Hepatic stellate cell (primary cell): ENCODE results near the gene IGFBP4.
A peak's percentile ranks its signal among the peaks of the same experiment; 100 is the strongest.
"Not testable (repeated sequence)": the region's sequence is repeated elsewhere in the genome, so short reads cannot be mapped to it uniquely, and the experiment has no call there.

Experiments used
- DNase-seq: peaks from one replicate; pipeline ENCODE4 v3.0.0; 2011; ENCODE audit warnings: low spot score

IGFBP4 gene

DNA sequence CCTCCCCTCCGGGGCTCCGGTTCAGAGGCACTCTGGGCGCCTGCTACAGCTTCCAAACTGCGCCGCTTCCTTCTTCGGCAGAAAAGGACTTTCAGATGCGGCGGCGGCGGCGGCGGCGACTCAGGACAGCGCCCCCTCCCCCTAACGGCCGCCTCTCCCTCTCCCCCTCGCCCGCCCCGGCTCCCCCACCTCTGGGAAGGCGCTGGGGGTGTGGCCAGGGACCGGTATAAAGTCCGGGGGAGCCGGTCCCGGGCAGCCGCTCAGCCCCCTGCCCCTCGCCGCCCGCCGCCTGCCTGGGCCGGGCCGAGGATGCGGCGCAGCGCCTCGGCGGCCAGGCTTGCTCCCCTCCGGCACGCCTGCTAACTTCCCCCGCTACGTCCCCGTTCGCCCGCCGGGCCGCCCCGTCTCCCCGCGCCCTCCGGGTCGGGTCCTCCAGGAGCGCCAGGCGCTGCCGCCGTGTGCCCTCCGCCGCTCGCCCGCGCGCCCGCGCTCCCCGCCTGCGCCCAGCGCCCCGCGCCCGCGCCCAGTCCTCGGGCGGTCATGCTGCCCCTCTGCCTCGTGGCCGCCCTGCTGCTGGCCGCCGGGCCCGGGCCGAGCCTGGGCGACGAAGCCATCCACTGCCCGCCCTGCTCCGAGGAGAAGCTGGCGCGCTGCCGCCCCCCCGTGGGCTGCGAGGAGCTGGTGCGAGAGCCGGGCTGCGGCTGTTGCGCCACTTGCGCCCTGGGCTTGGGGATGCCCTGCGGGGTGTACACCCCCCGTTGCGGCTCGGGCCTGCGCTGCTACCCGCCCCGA is at the start of gene IGFBP4:
IGFBP4 (plus strand) TSS at position 255 of the 792 bp plus-strand sequence; CDS start at position 541, 286 bp downstream.
- peak; percentile 84 for DNase-seq

DNA sequence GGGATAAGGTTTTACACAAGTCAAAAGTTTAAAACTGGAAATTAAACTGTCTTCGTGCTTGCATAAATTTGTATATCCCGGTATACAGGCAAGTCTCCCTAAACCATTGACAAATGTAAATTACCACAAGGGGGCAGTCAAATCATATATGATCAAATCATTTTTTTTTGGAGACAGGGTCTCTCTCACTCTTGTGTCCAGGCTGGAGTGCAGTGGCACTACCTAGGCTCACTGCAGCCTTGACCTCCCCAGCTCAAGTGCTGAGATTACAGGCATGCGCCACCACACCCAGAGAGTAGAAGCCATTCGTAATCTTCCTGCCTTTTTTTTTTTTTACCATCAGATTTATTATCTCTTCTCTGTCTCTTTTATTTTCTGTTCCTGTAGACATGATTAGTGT is 44.1 kb upstream of the IGFBP4 start:
- DNase-seq, result peak; percentile 29

DNA sequence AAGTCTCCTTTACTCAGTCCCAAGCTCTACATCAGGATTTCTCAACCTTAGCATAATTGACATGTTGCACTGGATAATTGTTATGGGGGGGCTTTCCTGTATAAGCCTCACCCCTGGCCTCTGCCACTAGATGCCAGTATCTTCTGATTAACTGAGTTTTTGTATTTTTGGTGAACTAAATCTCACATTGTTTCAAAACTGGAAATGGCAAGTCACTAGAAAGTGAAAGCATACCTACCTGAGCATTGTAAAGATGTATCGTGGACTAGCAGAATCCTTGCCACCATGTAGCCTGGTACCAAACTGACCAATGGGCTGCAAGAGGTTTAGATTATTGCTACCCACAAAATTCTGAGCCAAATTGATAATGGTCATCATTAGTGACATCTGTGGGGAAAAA is 40.6 kb upstream of the IGFBP4 start:
- DNase-seq, result no peak

DNA sequence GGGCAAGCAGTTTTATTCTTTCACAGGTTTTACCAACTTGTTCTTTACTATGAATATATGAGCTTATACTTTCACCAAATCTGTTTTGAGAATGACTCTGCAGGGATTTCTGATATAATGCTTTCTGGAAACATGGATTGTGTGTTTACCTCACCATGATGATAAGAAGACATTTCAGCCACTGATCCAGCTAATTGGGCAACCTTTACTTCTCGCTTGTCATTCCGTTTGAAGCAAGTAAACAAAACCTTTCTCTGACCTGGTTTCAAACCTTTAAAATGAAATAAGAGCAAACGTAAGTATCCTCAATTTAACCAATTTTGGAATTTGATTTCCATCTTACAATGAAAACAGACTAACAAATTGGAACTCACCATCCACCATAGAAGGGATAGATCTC is 39.2 kb upstream of the IGFBP4 start:
- no peak for DNase-seq

DNA sequence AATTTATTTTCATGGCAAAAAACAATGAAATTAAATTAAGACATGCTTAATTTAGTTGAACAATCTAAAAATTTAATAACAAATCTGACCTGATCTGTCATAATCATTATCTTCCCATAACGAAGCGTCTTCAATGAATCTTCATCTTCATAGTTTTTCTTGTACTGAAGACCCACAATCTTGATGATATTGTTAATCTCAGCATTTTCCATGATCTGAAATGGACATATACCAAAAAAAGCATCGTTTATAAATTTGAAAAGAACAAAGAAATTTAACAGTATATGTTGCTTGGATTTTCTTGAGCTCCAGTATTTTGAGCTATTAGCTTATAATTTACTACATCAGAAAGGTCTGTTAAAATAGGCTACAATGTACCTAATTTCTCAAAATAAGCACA is 35.8 kb upstream of the IGFBP4 start:
- DNase-seq, result no peak

DNA sequence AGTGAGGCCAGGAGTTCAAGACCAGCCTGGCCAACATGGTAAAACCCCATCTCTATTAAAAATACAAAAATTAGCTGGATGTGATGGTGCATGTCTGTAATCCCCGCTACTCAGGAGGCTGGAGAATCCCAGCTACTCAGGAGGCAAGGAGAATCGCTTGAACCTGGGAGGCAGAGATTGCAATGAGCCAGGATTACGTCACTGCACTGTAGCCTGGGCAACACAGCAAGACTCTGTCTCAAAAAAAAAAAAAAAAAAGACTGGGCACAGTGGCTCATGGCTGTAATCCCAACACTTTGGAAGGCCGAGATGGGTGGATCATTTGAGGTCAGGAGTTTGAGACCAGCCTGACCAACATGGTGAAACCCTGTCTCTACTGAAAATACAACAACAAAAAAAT is 33.7 kb upstream of the IGFBP4 start:
- not testable (repeated sequence) for DNase-seq

DNA sequence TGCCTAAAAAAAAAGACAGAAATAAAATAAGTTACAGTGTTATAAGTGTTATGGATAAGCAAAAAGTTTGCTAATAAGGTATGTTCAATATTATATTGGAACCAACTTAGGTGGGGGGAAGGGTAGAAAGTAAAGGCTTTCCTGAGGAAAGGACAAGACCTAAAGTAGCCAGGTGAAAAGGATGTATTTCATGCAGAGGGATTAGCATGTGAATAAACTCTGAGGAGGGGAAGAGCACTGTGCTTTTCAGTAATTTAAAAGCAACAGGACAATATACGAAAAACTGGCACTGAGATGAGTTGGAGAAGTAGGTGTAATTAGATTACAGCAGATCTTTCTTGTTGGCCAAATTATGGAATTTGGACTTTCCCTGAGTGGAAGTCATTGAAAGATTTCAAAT is 33.2 kb upstream of the IGFBP4 start:
- no peak for DNase-seq

DNA sequence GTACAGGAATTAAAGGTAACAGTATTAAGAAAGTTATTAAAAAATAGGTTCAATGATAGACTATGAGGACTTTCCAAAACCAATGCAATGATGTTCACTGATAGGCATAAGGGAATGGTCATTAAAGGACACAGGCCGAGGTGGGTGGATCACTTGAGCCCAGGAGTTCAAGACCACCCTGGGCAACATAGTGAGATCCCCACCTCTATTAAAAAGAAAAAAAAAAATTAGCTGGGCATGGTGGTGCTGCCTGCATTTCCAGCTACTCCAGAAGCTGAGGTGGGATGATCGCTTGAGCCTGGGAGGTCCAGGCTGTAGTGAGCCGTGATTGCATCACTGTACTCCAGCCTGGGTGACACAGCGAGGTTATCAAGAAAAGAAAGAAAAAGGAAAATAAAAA is 31.4 kb upstream of the IGFBP4 start:
- no peak for DNase-seq

DNA sequence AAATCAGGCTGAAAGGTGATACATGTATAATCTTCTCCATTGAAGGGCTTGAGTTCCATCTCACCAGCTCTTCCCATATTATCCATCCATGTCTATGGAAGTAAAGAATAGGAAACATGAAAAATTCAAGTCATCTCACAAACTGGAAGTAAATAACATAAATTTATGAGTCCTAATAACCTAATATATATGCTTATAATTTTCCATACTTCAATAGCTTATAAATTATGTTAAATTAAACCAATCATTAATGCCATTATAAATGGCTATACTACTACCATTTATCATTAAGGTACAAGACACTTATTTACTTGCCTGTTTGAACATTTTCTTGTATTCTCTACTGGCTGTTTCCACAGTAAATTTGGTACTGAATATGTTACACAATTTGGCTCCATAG is 30.4 kb upstream of the IGFBP4 start:
- no peak for DNase-seq

DNA sequence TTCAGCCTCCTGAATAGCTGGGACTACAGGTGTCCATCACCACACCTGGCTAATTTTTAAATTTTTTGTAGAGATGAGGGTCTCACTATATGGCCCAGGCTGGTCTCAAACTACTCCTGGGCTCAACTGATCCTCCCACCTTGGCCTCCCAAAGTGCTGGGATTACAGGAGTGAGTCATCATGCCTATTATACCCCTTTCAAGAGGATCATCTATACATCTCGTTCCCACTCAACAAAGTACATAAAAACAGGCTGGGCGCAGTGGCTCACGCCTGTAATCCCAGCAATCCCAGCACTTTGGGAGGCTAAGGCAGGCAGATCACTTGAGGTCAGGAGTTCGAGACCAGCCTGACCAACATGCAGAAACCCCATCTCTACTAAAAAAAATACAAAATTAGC is 28.9 kb upstream of the IGFBP4 start:
- not testable (repeated sequence) for DNase-seq

DNA sequence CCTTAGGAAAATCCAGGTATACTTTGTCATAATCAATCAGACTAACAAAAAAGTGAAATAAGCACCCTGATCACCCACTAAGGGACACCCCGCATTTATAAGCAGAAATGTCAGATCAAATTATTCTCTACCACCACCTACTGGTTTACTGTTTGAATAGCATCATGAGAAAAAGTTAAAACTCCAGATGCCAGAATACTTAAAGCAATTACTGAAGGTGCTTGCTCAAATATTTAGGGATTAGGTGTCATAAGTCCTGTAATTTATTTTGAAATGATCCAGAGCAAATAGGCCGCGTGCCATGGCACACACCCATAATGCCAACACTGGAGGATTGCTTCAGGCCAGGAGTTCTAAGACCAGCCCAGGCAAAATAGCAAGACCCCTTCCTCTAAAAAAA is 27.9 kb upstream of the IGFBP4 start:
- peak; percentile 39 for DNase-seq

DNA sequence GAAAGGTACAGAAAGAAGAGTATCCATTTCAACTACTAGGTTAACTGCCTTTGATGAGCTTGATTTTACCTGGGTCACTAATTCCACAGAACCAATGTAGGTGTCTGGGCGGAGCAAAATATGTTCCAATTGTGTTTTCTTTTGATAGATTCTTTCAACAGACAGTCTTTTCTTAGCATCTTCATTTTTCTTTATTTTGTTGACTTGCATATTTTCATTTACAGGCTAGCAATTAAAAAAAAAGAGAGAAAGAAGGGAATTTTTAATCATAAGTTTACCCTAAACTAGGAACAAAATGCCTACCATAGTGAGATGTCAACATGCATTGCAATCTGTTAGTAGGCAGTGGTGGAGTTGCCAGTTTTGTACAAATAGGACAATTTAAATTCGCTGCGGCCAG is 26.6 kb upstream of the IGFBP4 start:
- no peak for DNase-seq

DNA sequence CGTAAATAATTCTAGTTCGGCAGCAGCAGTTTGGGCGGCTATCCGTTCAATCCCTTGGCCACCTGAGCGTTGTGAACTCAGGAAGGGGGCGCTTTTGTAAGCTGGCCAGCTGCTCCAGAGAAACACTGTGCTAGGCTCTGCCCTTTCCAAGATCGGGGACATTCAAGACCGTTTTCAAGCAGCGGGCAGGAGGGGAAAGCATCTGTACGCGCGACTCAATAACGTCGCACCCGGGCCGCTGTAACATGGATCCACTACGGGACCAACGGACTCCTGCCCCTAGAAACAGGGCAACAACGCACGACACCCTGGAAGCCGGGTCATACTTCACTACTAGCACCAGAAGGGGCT is 26.0 kb upstream of the IGFBP4 start:
- DNase-seq, result no peak

DNA sequence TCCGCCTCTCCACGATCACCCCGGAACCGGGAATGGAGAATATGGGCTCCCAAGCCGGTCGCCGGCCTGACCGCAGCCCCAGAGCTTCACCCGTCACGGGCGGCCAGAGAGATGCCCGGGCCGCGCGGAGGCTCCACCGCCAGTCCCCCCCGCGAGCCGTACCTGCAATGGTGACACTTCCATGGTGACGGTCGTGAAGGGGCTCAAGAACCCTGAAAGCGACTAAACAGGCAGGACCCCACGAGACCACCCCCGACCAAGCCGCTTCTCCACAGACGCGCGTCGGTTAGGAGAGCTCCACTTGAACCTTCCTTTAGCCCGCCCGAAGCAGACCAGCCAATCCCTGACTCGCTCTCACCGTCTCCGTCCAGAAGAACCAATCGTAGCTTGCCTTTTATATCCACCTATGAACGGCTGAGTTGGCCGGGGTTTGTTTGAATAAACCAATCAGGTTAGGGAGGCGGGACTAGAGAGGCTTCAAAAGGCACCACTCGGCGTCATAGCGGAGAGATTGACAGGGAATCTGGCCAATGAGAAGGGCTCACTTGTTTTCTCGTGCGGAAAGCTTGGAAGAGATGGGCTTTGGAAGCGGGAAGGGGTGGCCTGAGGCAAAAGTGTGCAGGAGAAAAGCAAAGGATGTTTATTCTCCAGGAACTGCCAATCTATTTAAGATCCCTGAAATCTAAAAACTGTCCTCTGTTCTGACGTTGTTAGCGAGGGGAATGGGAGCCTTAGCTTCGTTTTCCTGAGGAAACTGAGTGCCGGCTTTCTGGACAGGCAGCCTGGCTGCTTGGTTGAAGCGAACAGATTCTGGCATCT is 25.4 kb upstream of the IGFBP4 start, which contains the start of gene TOP2A:
TOP2A (minus strand) TSS at position 288 of the 819 bp plus-strand sequence; CDS start at position 183, 105 bp downstream.
- peak; percentile 100 for DNase-seq

DNA sequence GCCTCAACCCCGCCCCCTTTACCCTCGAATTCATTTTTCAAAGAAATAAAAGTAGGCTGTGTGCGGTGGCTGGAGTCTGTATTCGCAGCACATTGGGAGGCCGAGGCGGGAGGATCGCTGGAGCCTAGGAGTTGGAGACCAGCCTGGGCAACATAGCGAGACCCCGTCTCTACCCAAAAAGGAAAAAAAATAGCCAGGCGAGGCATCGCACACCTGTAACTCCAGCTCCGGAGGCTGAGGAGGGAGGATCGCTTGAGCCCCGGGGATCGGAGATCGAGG is 24.9 kb upstream of the IGFBP4 start:
- no peak for DNase-seq

DNA sequence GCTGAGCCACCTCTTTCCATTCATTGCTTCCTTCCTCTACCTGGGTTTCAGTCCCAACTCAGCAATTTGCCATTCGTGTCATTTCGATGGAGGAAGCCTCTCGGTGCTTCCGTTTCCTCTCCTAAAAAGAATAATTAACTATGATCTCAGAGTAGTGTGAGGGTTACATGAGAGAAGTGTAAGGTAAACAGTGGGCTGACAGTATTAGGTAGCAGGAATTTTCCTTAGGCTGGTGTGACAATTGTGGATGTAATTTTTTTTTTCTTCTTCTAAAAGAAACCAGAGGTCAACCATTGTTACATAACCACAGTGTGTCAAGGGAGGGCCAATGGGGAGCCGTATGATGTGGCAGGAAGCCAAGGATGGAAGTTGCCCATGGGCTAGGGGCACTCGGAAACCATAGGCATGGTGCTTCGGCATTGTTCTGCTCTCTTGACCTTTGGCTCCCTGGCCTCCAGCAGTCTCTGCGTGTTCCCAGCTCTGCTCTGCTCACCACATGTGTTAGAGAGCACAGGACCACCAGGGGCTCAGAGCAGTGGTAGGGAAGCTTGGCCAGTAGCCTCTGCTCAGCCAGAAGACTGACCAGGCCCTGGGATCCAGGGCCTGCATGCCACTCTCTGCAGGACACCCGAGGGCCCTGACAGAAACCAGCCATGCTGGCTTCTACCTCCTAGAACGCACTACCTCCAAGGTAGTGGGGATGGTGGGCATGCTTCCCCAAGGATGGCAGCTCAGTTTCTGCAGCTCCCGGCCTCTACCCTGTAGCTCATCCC is 23.5 kb upstream of the IGFBP4 start:
- no peak for DNase-seq

DNA sequence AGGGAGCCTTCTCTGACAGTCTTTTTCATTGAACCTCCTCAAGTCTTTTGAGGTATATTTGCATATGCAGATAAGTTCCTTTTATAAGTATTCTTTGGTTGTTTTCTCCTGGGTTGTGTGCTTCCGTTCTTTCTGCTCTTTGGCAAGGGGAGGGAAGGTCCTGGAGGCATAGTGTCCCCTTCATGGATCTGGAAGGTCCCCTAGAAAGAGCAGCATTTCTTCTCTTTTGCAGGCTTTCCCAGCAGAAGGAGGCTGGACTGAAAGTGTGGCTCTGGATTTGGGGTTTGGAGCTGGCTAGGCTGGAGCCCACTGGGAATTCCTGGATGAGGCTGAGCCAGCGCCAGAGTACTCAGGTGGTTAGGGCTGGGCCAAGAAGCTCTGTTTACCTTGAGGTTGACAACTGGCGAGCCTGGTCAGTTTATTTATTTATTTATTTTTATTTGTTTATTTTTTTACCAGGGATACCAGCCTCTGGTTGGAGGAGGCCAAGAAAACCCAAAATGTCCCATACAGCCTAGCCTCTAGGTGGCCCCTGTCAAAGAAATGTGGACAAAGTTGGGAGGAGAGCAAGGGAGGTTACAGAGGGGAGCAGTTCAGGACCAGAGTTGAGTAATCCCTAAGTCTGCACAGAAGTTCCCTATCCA is 20.1 kb upstream of the IGFBP4 start:
- DNase-seq, result no peak

DNA sequence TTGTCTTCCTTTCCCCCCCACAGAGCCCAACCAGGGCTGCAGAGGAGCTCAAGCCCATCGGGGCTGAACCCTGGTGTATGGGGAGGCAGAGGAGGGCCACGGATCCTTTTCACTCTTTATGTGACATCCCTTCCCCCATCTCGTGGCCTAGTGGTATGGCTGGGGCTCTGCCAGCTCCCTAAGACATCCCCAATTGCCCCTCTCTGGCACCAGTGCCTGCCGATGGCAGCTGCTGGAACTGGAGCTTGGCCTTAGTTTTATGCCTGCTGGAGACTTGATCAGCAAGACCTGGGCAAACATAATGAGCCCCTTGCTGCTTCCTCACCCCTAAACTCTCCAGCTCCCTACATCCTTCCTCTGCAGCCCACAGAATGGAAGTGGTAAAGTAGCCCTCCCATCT is 17.5 kb upstream of the IGFBP4 start:
- no peak for DNase-seq

DNA sequence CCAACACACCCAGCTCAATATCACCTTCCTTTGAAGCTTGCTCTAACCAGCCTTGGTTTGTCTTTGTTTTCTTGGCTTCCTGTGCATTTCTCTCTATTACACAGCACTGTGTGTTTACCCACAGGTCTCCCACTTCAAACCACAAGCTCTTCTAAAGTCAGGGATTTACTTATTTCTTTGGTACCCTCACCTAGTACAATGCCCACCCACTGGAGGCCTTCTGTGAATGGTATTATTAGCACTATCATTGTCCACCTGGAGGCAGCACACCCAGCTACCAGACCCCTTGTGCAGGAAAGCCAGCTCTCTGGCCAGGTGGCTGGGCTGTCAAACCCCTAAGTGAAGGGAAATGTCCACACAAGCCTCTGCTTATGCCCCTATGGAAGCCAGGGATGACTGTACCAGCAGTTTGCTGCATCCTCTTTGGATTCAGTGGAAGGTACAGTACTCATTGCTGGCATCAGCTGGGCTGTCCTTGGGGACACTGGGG is 16.2 kb upstream of the IGFBP4 start:
- DNase-seq, result no peak

DNA sequence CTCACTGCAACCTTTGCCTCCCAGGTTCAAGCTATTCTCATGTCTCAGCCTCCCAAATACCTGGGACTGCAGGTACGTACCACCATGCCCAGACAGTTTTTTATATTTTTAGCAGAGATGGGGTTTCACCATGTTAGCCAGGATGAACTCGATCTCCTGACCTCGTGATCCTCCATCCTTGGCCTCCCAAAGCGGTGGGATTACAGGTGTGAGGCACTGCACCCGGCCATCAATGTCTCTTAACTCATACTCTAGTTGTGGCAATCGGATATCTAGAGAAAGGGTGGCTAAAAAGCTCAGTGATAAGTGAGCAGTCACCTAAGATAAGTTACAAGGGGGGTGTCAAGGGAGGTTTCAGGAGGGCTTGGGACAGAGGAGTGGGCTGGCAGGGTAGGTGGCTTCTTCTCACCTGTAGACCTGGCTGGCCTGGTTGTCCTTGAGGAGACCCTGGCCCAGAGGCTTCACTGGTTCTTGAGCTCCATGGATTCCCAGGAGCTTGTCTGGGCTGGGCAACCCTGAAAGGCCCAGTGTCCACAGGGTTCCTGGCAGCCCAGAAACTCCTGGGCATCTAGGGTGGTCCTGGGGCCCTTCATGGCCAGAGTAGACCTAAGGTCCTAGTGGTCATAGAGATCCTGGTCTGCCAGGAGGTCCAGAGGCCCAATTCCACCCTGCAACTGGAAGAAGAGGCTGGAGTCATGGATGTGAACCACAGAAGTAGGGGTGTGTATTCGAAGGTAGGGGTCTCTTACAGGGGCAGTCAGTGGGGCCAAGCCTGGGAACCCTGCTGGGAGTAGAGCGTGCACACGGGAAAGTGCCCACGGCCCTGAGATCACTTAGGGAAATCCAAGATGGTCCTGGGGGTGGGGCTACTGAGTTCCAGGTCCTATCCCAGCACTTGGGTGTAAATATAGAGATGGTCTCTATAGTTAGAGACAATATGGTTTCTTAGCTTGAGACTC is 12.7 kb upstream of the IGFBP4 start:
- DNase-seq, result no peak

DNA sequence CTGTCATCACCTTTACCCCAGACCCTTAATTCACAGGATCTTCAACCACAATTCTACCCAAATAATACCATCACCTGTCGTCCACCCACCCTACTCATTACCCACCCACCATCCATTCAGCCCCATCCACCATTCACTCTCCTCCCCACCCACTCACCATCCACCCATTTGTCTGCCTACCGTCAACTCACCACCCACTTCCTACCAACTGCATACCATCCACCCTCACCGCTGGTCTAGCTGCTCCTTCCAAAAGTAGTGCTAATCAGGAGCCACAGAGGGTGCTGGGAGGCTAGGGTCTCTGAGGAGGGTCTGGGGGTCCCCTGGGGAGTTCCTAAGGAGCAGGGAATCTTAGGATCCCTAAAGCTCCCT is 12.0 kb upstream of the IGFBP4 start:
- DNase-seq, result no peak
